Osteoblast (primary cell): Measurements from ENCODE around the gene TUNAR. TPM values are rescaled to one million over a fixed set of nuclear protein-coding genes. Genes with fewer than 3 reads are reported as not detected.

ENCODE experiments used
- DNase-seq: peaks from one replicate; pipeline ENCODE4 v3.0.0; 2011; ENCODE audit warnings: low spot score, mixed read lengths; ENCODE audit not compliant: insufficient read length; ENCODE audit errors: missing footprints
- H2AFZ ChIP-seq: 2 replicates; pipeline ENCODE4 v1.6.0; 2011; ENCODE audit warnings: mild to moderate bottlenecking, low read length
- H3K27ac ChIP-seq: 2 replicates; pipeline ENCODE4 v1.5.1; 2011; ENCODE audit warnings: mild to moderate bottlenecking, low read depth, low read length, moderate library complexity
- H3K27me3 ChIP-seq: 2 replicates; pipeline ENCODE4 v1.6.0; 2012; ENCODE audit warnings: mild to moderate bottlenecking, control low read depth, inconsistent platforms, low read length, moderate library complexity; ENCODE audit not compliant: insufficient read depth
- H3K36me3 ChIP-seq: 2 replicates; pipeline ENCODE4 v1.5.1; 2011; ENCODE audit warnings: mild to moderate bottlenecking, low read length, control low read depth, moderate library complexity; ENCODE audit not compliant: insufficient read depth
- H3K4me1 ChIP-seq: 2 replicates; pipeline ENCODE4 v1.5.1; 2011; ENCODE audit warnings: mild to moderate bottlenecking, low read length, control low read depth, moderate library complexity; ENCODE audit not compliant: insufficient read depth
- H3K4me2 ChIP-seq: 2 replicates; pipeline ENCODE4 v1.6.0; 2011; ENCODE audit warnings: mild to moderate bottlenecking, low read length; ENCODE audit not compliant: insufficient read depth
- H3K4me3 ChIP-seq: fragments of 200-600 bp; sonication (generic); 3 replicates; pipeline ENCODE4 v1.5.1; 2012; ENCODE audit warnings: mild to moderate bottlenecking, low read length, inconsistent platforms; ENCODE audit not compliant: insufficient read depth
- H3K79me2 ChIP-seq: 2 replicates; pipeline ENCODE4 v1.6.0; 2012; ENCODE audit warnings: mild to moderate bottlenecking, low read length, control low read depth, inconsistent platforms; ENCODE audit not compliant: insufficient read depth
- H3K9me3 ChIP-seq: 2 replicates; pipeline ENCODE4 v1.5.1; 2011; ENCODE audit warnings: low read depth, low read length, control low read depth
- H4K20me1 ChIP-seq: 2 replicates; pipeline ENCODE4 v1.6.0; 2012; ENCODE audit warnings: mild to moderate bottlenecking, low read length, control low read depth; ENCODE audit not compliant: insufficient read depth
- CTCF ChIP-seq: IDR thresholded peaks from 2 replicates; pipeline ENCODE4 v1.5.1; 2011; ENCODE audit warnings: mild to moderate bottlenecking, low read depth, low read length, moderate library complexity; ENCODE audit errors: extremely low read depth
- total RNA-seq: library from RNA; depleted of rRNA; stranded (reverse); fragments of >200 nt; gene quantifications from 2 replicates; pipeline ENCODE4 v1.2.3, GENCODE V29; 2012

TUNAR gene
- total RNA-seq, 1 donor: not detected

GRCh38 chr14:95915330-95915729 lies 38.7 kb downstream of the TUNAR start:
- no peak overlapping the region for H2AFZ ChIP-seq
- no peaks in the 10 kb centered on the region for H3K9me3 ChIP-seq
- H3K4me3 ChIP-seq: no peak overlapping the region
- H3K27ac ChIP-seq: no peak overlapping the region
- H3K36me3 ChIP-seq: no peaks in the 10 kb centered on the region
- H3K4me2 ChIP-seq: no peak overlapping the region
- no peaks in the 10 kb centered on the region for H3K4me1 ChIP-seq
- TF ChIP-seq CTCF: no peak
- no peaks in the 10 kb centered on the region for H3K27me3 ChIP-seq
- DNase-seq: no peak
- no peaks in the 10 kb centered on the region for H3K79me2 ChIP-seq
- H4K20me1 ChIP-seq: no peaks in the 10 kb centered on the region

- Histone ChIP-seq H3K27me3 (no peaks in the 10 kb centered on the region), H3K4me1 (no peaks in the 10 kb centered on the region), H3K79me2 (no peaks in the 10 kb centered on the region), H2AFZ (no peak overlapping the region), H3K27ac (no peak overlapping the region), H3K9me3 (no peaks in the 10 kb centered on the region), H3K36me3 (no peaks in the 10 kb centered on the region), H3K4me2 (no peak overlapping the region), H3K4me3 (no peak overlapping the region), H4K20me1 (no peaks in the 10 kb centered on the region)
- no peak for DNase-seq
- TF ChIP-seq CTCF: no peak
These were observed 41.8 kb downstream of the TUNAR start for GRCh38 chr14:95918466-95918865.

GRCh38 chr14:95920769-95921438 lies 44.3 kb downstream of the TUNAR start:
- Histone ChIP-seq H3K36me3 (no peaks in the 10 kb centered on the region), H3K27ac (no peak overlapping the region), H2AFZ (no peak overlapping the region), H4K20me1 (no peaks in the 10 kb centered on the region), H3K4me2 (no peak overlapping the region), H3K79me2 (no peaks in the 10 kb centered on the region), H3K4me1 (no peaks in the 10 kb centered on the region), H3K4me3 (no peak overlapping the region), H3K9me3 (no peaks in the 10 kb centered on the region), H3K27me3 (no peaks in the 10 kb centered on the region)
- no peak for TF ChIP-seq CTCF
- no peak for DNase-seq

GRCh38 chr14:95922080-95922479 lies 45.4 kb downstream of the TUNAR start:
- Histone ChIP-seq H3K4me2 (no peak overlapping the region), H3K4me3 (no peak overlapping the region), H4K20me1 (no peaks in the 10 kb centered on the region), H3K36me3 (no peaks in the 10 kb centered on the region), H3K9me3 (no peaks in the 10 kb centered on the region), H2AFZ (no peak overlapping the region), H3K27ac (no peak overlapping the region), H3K4me1 (no peaks in the 10 kb centered on the region), H3K27me3 (no peaks in the 10 kb centered on the region), H3K79me2 (no peaks in the 10 kb centered on the region)
- TF ChIP-seq CTCF: no peak
- DNase-seq: no peak
